H1 (cell line): Measurements from ENCODE around the gene BIRC5.

Experiments
- BACH1 ChIP-seq: IDR thresholded peaks from 2 replicates; pipeline ENCODE4 v1.6.1; 2012; ENCODE audit warnings: low read length, improper control_type of control experiment
- EP300 ChIP-seq, 2 experiments: IDR thresholded peaks; 1 replicate in 1 of 2; 2 replicates in 1 of 2; pipeline ENCODE4 v1.6.1; 2011 to 2012; ENCODE audit warnings: low read depth in 2 of 2, low read length in 2 of 2, mild to moderate bottlenecking in 2 of 2, borderline replicate concordance in 1 of 2, inconsistent platforms in 1 of 2, moderate library complexity in 1 of 2
- EZH2 ChIP-seq: fragments of 200-600 bp; sonication (generic); IDR thresholded peaks from 2 replicates; pipeline ENCODE4 v1.7.1; 2012; ENCODE audit warnings: low read depth, mild to moderate bottlenecking, moderate library complexity, low read length, inconsistent platforms; ENCODE audit not compliant: severe bottlenecking
- GABPA ChIP-seq: IDR thresholded peaks from 2 replicates; pipeline ENCODE4 v1.6.1; 2011; ENCODE audit warnings: mild to moderate bottlenecking, low read length, moderate library complexity, borderline replicate concordance; ENCODE audit not compliant: insufficient read depth
- PHF8 ChIP-seq: fragments of 200-600 bp; sonication (generic); conservative IDR thresholded peaks from 2 replicates; pipeline ENCODE4 v1.7.1; 2012; ENCODE audit warnings: low read depth, mild to moderate bottlenecking, inconsistent platforms, low read length, moderate library complexity
- POLR2A ChIP-seq, 2 experiments: IDR thresholded peaks; 1 replicate in 1 of 2; 2 replicates in 1 of 2; pipeline ENCODE4 v1.6.1; 2011; ENCODE audit warnings: low read depth in 2 of 2, low read length in 2 of 2, mild to moderate bottlenecking in 2 of 2; ENCODE audit errors: control extremely low read depth in 1 of 2
- RFX5 ChIP-seq: IDR thresholded peaks from 2 replicates; pipeline ENCODE4 v1.6.1; 2011; ENCODE audit warnings: low read depth, low read length, improper control_type of control experiment, borderline replicate concordance
- TAF1 ChIP-seq: IDR thresholded peaks from 2 replicates; pipeline ENCODE4 v1.6.1; 2011; ENCODE audit warnings: mild to moderate bottlenecking, low read depth, low read length
- TBP ChIP-seq: IDR thresholded peaks from 2 replicates; pipeline ENCODE4 v1.6.1; 2011; ENCODE audit warnings: low read depth, low read length, improper control_type of control experiment
- TCF12 ChIP-seq: IDR thresholded peaks from 2 replicates; pipeline ENCODE4 v1.6.1; 2011; ENCODE audit warnings: low read depth, mild to moderate bottlenecking, low read length
- TF ChIP-seq, protein P1 (sequence below): fragments of 300-600 bp; sonication (generic); IDR thresholded peaks from 2 replicates; pipeline ENCODE4 v1.7.1; 2012; ENCODE audit warnings: low read length, moderate library complexity, mild to moderate bottlenecking, inconsistent platforms; ENCODE audit not compliant: insufficient replicate concordance
- TF ChIP-seq, protein P2 (sequence below): IDR thresholded peaks from 2 replicates; pipeline ENCODE4 v1.6.1; 2011; ENCODE audit warnings: low read length, improper control_type of control experiment

DNA sequence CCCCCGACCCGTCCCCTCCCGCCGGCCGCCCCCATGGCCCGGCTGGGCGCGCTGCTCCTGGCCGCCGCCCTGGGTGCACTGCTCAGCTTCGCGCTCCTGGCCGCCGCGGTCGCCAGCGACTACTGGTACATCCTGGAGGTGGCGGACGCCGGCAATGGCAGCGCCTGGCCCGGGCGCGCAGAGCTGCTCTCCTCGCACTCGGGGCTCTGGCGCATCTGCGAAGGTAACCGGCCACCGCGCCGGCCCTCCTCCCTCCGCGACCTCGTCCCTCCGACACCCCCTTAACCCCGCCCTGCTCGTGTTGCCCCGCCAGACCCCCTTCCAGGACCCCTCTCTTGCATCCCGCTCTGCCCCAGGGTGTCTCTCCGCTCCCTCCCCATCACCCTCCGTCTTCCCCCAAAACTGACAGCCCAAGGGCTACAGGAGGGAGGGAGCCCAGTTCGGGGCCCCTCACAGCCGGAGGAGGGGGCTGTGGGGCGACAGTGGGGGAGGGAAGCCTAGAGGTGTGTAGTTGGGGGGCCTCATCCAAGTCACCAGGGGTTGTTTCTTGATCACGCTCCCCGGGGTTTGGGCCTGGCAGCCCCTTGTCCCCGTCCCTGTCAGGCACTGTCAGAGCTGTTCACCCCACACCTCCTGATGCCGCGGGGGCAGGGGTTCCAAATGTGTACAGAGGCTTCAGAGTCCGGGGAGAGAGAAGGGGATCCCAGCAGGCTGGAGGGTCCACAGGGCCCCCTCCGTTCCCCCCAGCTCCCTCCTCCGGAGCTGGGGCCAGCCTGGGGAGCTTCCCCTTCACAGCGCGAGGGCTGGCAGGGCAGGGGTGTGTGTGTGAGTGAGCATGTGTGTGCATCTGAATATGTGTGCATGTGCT, 18.2 kb downstream of the BIRC5 start:
- TF ChIP-seq POLR2A (IDR thresholded peaks at IDR 0.05; ENCODE audit: control extremely low read depth in 1 of 2, low read depth in 2 of 2, low read length in 2 of 2) (no peak), TAF1 (no peak), EP300 (IDR thresholded peaks at IDR 0.05; ENCODE audit: borderline replicate concordance in 1 of 2, low read depth in 2 of 2, low read length in 2 of 2) (no peak), RFX5 (no peak), TBP (no peak), GABPA (no peak), PHF8 (no peak; the same call in 1 of the 2 replicates), EZH2 (no peak), TCF12 (no peak), BACH1 (no peak)
- TF ChIP-seq, protein P1, sequence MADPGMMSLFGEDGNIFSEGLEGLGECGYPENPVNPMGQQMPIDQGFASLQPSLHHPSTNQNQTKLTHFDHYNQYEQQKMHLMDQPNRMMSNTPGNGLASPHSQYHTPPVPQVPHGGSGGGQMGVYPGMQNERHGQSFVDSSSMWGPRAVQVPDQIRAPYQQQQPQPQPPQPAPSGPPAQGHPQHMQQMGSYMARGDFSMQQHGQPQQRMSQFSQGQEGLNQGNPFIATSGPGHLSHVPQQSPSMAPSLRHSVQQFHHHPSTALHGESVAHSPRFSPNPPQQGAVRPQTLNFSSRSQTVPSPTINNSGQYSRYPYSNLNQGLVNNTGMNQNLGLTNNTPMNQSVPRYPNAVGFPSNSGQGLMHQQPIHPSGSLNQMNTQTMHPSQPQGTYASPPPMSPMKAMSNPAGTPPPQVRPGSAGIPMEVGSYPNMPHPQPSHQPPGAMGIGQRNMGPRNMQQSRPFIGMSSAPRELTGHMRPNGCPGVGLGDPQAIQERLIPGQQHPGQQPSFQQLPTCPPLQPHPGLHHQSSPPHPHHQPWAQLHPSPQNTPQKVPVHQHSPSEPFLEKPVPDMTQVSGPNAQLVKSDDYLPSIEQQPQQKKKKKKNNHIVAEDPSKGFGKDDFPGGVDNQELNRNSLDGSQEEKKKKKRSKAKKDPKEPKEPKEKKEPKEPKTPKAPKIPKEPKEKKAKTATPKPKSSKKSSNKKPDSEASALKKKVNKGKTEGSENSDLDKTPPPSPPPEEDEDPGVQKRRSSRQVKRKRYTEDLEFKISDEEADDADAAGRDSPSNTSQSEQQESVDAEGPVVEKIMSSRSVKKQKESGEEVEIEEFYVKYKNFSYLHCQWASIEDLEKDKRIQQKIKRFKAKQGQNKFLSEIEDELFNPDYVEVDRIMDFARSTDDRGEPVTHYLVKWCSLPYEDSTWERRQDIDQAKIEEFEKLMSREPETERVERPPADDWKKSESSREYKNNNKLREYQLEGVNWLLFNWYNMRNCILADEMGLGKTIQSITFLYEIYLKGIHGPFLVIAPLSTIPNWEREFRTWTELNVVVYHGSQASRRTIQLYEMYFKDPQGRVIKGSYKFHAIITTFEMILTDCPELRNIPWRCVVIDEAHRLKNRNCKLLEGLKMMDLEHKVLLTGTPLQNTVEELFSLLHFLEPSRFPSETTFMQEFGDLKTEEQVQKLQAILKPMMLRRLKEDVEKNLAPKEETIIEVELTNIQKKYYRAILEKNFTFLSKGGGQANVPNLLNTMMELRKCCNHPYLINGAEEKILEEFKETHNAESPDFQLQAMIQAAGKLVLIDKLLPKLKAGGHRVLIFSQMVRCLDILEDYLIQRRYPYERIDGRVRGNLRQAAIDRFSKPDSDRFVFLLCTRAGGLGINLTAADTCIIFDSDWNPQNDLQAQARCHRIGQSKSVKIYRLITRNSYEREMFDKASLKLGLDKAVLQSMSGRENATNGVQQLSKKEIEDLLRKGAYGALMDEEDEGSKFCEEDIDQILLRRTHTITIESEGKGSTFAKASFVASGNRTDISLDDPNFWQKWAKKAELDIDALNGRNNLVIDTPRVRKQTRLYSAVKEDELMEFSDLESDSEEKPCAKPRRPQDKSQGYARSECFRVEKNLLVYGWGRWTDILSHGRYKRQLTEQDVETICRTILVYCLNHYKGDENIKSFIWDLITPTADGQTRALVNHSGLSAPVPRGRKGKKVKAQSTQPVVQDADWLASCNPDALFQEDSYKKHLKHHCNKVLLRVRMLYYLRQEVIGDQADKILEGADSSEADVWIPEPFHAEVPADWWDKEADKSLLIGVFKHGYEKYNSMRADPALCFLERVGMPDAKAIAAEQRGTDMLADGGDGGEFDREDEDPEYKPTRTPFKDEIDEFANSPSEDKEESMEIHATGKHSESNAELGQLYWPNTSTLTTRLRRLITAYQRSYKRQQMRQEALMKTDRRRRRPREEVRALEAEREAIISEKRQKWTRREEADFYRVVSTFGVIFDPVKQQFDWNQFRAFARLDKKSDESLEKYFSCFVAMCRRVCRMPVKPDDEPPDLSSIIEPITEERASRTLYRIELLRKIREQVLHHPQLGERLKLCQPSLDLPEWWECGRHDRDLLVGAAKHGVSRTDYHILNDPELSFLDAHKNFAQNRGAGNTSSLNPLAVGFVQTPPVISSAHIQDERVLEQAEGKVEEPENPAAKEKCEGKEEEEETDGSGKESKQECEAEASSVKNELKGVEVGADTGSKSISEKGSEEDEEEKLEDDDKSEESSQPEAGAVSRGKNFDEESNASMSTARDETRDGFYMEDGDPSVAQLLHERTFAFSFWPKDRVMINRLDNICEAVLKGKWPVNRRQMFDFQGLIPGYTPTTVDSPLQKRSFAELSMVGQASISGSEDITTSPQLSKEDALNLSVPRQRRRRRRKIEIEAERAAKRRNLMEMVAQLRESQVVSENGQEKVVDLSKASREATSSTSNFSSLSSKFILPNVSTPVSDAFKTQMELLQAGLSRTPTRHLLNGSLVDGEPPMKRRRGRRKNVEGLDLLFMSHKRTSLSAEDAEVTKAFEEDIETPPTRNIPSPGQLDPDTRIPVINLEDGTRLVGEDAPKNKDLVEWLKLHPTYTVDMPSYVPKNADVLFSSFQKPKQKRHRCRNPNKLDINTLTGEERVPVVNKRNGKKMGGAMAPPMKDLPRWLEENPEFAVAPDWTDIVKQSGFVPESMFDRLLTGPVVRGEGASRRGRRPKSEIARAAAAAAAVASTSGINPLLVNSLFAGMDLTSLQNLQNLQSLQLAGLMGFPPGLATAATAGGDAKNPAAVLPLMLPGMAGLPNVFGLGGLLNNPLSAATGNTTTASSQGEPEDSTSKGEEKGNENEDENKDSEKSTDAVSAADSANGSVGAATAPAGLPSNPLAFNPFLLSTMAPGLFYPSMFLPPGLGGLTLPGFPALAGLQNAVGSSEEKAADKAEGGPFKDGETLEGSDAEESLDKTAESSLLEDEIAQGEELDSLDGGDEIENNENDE, result no peak
- TF ChIP-seq, protein P2, sequence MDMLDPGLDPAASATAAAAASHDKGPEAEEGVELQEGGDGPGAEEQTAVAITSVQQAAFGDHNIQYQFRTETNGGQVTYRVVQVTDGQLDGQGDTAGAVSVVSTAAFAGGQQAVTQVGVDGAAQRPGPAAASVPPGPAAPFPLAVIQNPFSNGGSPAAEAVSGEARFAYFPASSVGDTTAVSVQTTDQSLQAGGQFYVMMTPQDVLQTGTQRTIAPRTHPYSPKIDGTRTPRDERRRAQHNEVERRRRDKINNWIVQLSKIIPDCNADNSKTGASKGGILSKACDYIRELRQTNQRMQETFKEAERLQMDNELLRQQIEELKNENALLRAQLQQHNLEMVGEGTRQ, result no peak
